ENCODE measurements around the gene PDZD4. TPM values are rescaled to one million over a fixed set of nuclear protein-coding genes. Genes with fewer than 3 reads are reported as not detected.

Gene PDZD4
- total and polyA plus RNA-seq, 2 of the 4 experiments (the other 2 are of a cell fraction), result under 0.01 to 0.38 TPM

DNA sequence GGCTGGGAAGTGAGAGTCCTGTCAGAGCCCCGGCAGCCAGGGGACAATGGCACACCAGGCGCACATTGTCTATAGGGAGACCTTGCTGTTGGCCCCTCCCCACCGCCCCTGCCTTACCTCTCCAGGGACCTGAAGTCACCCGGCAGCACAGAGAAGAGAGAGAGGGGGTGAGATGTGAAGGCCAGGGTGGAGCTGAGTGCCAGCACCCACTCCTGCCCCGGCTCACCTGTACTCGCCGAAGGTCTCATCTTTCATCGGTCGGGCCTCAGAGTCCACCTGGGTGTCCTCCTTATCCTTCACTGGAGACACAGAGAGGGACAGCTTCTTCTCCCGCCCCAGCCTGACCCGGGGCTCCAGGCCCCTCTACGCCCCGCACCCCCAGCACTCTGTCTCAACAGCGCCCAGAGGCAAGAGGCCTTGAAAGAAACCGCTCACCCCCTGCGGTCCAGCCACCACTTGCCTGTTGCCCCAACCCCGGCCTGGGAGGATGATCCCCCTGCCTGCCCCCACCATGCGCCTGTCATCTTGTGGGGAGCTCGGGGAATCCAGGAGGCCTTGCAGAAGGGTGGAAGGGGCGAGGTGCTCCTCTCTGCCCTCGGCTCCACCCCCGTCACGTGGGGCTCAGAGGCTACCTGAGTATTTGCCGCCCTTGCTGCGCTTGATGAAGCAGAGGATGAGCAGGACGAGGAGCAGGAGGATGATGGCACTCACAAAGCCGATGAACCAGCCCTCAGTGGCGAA is 33.1 kb upstream of the PDZD4 start:
- CTCF ChIA-PET, result no interaction called here
- Histone ChIP-seq H3K4ac (ENCODE audit: low read depth, low read length) (no peak overlapping the region), H3K14ac (replicated peaks; ENCODE audit: low read depth, low read length) (no peak overlapping the region), H3K27me3 (ENCODE audit: control insufficient read depth, insufficient read depth, low read length) (peaks cover 25% of the 10 kb centered on the region; the same call in 1 of the 2 replicates), H4K5ac (ENCODE audit: low read depth, low read length) (no peak overlapping the region), H3K36me3 (ENCODE audit: control insufficient read depth, insufficient read depth, low read length) (no peaks in the 10 kb centered on the region), H3K4me2 (ENCODE audit: low read depth, low read length) (no peak overlapping the region), H2BK120ac (ENCODE audit: low read depth, low read length) (no peak overlapping the region), H2AK5ac (ENCODE audit: low read depth, low read length) (no peak overlapping the region), H3K56ac (ENCODE audit: extremely low read depth, insufficient read depth, low read length) (no peak overlapping the region), H3K4me3 (ENCODE audit: insufficient read depth, low read depth, low read length) (no peak overlapping the region), H2AK9ac (replicated peaks; ENCODE audit: low read depth, low read length, poor library complexity) (no peak overlapping the region), H3K79me1 (ENCODE audit: low read depth in 1 of 2, low read length in 2 of 2) (no peaks in the 10 kb centered on the region), H3K18ac (ENCODE audit: low read depth, low read length) (no peak overlapping the region), H4K91ac (ENCODE audit: insufficient read depth, low read depth, low read length) (no peak overlapping the region), H3K9ac (ENCODE audit: low read depth, low read length) (no peak overlapping the region), H2BK15ac (ENCODE audit: low read depth, low read length) (no peak overlapping the region), H4K20me1 (ENCODE audit: insufficient read depth, low read length) (no peaks in the 10 kb centered on the region), H2BK20ac (ENCODE audit: low read depth, low read length) (no peak overlapping the region), H4K8ac (ENCODE audit: low read depth in 2 of 2, low read length in 2 of 2) (no peak overlapping the region), H3K23ac (ENCODE audit: low read depth, low read length) (no peak overlapping the region), H2BK5ac (ENCODE audit: low read depth, low read length, poor library complexity, severe bottlenecking) (no peak overlapping the region), H3K9me1 (ENCODE audit: insufficient read depth, low read length) (no peaks in the 10 kb centered on the region), H3K4me1 (ENCODE audit: control insufficient read depth, insufficient read depth, low read length) (no peaks in the 10 kb centered on the region), H2AFZ (replicated peaks; ENCODE audit: low read length, poor library complexity) (no peak overlapping the region), H3K27ac (ENCODE audit: insufficient read depth, low read length) (no peak overlapping the region), H3K9me3 (ENCODE audit: control insufficient read depth, insufficient read depth, low read length) (peaks cover 6% of the 10 kb centered on the region)
- no peak for TF ChIP-seq RFX5 (IDR thresholded peaks at IDR 0.05; ENCODE audit: low read depth, low read length)
- no peak for TF ChIP-seq POLR2A (IDR thresholded peaks at IDR 0.05; ENCODE audit: low read depth, low read length)
- TF ChIP-seq, protein P1, sequence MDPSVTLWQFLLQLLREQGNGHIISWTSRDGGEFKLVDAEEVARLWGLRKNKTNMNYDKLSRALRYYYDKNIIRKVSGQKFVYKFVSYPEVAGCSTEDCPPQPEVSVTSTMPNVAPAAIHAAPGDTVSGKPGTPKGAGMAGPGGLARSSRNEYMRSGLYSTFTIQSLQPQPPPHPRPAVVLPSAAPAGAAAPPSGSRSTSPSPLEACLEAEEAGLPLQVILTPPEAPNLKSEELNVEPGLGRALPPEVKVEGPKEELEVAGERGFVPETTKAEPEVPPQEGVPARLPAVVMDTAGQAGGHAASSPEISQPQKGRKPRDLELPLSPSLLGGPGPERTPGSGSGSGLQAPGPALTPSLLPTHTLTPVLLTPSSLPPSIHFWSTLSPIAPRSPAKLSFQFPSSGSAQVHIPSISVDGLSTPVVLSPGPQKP (IDR thresholded peaks at IDR 0.05; ENCODE audit: borderline replicate concordance, low read depth, low read length), result no peak
- TF ChIP-seq BHLHE40 (IDR thresholded peaks at IDR 0.05; ENCODE audit: low read depth, low read length), result no peak
- no peak for TF ChIP-seq MAFK (IDR thresholded peaks at IDR 0.05; ENCODE audit: low read depth, low read length)
- TF ChIP-seq CEBPB (IDR thresholded peaks at IDR 0.05; ENCODE audit: low read depth, low read length), result no peak
- TF ChIP-seq MXI1 (IDR thresholded peaks at IDR 0.05; ENCODE audit: borderline replicate concordance, low read depth, low read length), result no peak
- TF ChIP-seq MAZ (IDR thresholded peaks at IDR 0.05; ENCODE audit: borderline replicate concordance, low read depth, low read length), result no peak
- no peak for TF ChIP-seq FOS (IDR thresholded peaks at IDR 0.05; ENCODE audit: low read depth, low read length)
- TF ChIP-seq CHD1 (IDR thresholded peaks at IDR 0.05; ENCODE audit: low read depth, low read length), result no peak
- TF ChIP-seq, protein P2, sequence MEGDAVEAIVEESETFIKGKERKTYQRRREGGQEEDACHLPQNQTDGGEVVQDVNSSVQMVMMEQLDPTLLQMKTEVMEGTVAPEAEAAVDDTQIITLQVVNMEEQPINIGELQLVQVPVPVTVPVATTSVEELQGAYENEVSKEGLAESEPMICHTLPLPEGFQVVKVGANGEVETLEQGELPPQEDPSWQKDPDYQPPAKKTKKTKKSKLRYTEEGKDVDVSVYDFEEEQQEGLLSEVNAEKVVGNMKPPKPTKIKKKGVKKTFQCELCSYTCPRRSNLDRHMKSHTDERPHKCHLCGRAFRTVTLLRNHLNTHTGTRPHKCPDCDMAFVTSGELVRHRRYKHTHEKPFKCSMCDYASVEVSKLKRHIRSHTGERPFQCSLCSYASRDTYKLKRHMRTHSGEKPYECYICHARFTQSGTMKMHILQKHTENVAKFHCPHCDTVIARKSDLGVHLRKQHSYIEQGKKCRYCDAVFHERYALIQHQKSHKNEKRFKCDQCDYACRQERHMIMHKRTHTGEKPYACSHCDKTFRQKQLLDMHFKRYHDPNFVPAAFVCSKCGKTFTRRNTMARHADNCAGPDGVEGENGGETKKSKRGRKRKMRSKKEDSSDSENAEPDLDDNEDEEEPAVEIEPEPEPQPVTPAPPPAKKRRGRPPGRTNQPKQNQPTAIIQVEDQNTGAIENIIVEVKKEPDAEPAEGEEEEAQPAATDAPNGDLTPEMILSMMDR (conservative IDR thresholded peaks at IDR 0.05; ENCODE audit: low read depth, low read length), result no peak
- TF ChIP-seq, protein P3, sequence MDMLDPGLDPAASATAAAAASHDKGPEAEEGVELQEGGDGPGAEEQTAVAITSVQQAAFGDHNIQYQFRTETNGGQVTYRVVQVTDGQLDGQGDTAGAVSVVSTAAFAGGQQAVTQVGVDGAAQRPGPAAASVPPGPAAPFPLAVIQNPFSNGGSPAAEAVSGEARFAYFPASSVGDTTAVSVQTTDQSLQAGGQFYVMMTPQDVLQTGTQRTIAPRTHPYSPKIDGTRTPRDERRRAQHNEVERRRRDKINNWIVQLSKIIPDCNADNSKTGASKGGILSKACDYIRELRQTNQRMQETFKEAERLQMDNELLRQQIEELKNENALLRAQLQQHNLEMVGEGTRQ (IDR thresholded peaks at IDR 0.05; ENCODE audit: low read depth, low read length), result no peak
- no peak for TF ChIP-seq NFE2L2 (IDR thresholded peaks at IDR 0.05; ENCODE audit: low read depth, low read length)
- no peak for TF ChIP-seq RCOR1 (IDR thresholded peaks at IDR 0.05; ENCODE audit: insufficient replicate concordance, low read length)
- TF ChIP-seq RAD21 (IDR thresholded peaks at IDR 0.05; ENCODE audit: low read length), result no peak
- no peak for TF ChIP-seq SMC3 (IDR thresholded peaks at IDR 0.05; ENCODE audit: low read depth, low read length)
- DNase-seq (no peak), ATAC-seq (ENCODE audit: low read depth) (no peak)
- intact Hi-C loops (cut with micrococcal nuclease) (no loop called here), in situ Hi-C loops (cut with MboI; ENCODE audit: low sequenced_read_pairs) (no loop called here), dilution Hi-C loops (cut with HindIII; ENCODE audit: low sequenced_read_pairs, unreplicated experiment) (no loop called here)
- BruUV-seq (replicated peaks), result no TSS peak
- WGBS, 2 experiments (ENCODE audit: extremely low coverage in 2 of 2, insufficient read length in 1 of 2), result 59% methylated on average over 15 of the region's 28 CpGs; no CpG with 5 or more reads in 1 of the 2 experiments
- POLR2A ChIA-PET (ENCODE audit: unreplicated experiment), result no interaction called here

All from IMR-90 (cell line).